Peyer's patch (tissue), 4 donors: ENCODE results near the gene QPCT. TPM values are rescaled to one million over a fixed set of nuclear protein-coding genes. Genes with fewer than 3 reads are reported as not detected.

Experiments used
- DNase-seq, 3 donors: peaks; one replicate each; pipeline ENCODE4 v3.0.0-alpha.2; 2017 to 2019
- H3K27ac ChIP-seq, 4 donors: fragments of 200-600 bp; sonication (generic); one replicate each; pipeline ENCODE4 v1.5.1; 2016 to 2019
- H3K27me3 ChIP-seq, 2 donors: fragments of 200-600 bp; sonication (generic); one replicate each; pipeline ENCODE4 v1.5.1; 2019
- H3K36me3 ChIP-seq, 3 donors: fragments of 200-600 bp; sonication (generic); one replicate each; pipeline ENCODE4 v1.5.1; 2016 to 2019
- H3K4me1 ChIP-seq, 4 donors: fragments of 200-600 bp; sonication (generic); one replicate each; pipeline ENCODE4 v1.5.1; 2016 to 2019
- H3K4me3 ChIP-seq, 4 donors: fragments of 200-600 bp; sonication (generic); 1 replicate in 3 of 4; 2 replicates in 1 of 4; pipeline ENCODE4 v1.5.1; 2016 to 2019; ENCODE audit warnings: mild to moderate bottlenecking in 1 of 4
- H3K9me3 ChIP-seq, 4 donors: fragments of 200-600 bp; sonication (generic); one replicate each; pipeline ENCODE4 v1.5.1; 2016 to 2019; ENCODE audit warnings: mild to moderate bottlenecking in 1 of 4
- POLR2A ChIP-seq, 2 donors: fragments of 450-650 bp; IDR thresholded peaks; one replicate each; pipeline ENCODE4 v1.5.1; 2017; ENCODE audit warnings: antibody characterized with exemption in 2 of 2, mild to moderate bottlenecking in 2 of 2, moderate library complexity in 2 of 2
- total RNA-seq, 4 donors: library from RNA; depleted of rRNA; stranded (reverse); fragments of >200 nt; gene quantifications; one replicate each; pipeline ENCODE4 v1.1.0, GENCODE V29; 2016
- TF ChIP-seq, protein P1 (sequence below), 6 experiments: fragments of 450-650 bp in 4 of 6; fragments of 200-600 bp in 2 of 6; sonication (generic) in 1 of 6; IDR thresholded peaks; one replicate each; pipeline ENCODE4 v1.5.1; 2017 to 2019; ENCODE audit warnings: antibody characterized with exemption in 6 of 6, mild to moderate bottlenecking in 3 of 6, moderate library complexity in 1 of 6

QPCT gene
- total RNA-seq, 4 donors from 2014 or later: 0.66 to 1.6 (median 0.88) TPM; not detected in 1

DNA sequence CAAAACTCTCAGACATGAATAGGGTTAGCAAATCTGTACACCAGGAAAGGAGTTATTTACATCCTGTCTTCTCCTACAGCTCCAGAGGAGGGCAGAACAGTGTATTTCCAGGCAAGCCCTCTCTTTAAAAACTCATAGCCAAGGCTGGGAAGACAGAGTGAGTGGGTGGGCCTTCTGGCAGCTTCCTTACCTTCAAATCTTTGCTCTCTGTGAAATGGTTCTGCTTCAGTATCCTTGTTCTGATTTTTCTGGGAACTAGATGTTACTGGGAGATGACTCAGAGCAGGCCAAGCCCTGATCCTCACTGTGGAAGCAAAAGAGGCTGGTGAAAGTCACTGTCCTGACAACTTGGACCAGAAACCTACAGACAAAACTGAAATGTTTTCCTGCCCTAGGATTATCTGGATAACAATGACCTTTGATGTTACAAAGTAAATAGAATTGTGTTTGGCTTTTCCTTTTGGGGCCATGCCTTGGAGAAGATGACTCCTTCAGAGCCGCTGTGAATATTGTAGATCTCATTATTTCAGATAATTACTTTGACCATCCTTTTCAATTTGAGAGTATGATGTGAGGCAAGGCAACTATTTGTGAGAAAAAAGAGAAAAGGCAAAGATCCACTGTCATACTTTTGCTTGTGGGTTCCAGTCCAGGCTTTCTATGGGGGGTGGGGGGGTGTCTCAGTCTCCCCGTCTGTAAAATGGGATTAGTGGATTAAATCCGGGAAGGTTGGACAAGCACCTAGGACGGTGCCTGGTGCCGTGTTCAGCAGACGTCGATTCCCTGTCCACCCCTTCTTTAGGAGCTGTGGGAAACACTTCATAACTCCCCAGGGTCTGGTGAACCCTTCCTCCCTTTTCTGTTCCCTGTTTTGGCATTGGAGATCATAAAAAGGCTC is 644 bp upstream of the QPCT start:
- Histone ChIP-seq H3K36me3 (no peaks in the 10 kb centered on the region), H3K27me3 (no peaks in the 10 kb centered on the region), H3K9me3 (no peaks in the 10 kb centered on the region), H3K4me1 (peaks cover 0 to 8% (median 0%) of the 10 kb centered on the region in 4 donors), H3K4me3 (peak overlapping the region; percentile 56 to 83 (median 68)), H3K27ac (peak overlapping the region in 3 of 4 donors; percentile 10 to 67 (median 39))
- no peak for TF ChIP-seq POLR2A (IDR thresholded peaks at IDR 0.05)
- TF ChIP-seq, protein P1, sequence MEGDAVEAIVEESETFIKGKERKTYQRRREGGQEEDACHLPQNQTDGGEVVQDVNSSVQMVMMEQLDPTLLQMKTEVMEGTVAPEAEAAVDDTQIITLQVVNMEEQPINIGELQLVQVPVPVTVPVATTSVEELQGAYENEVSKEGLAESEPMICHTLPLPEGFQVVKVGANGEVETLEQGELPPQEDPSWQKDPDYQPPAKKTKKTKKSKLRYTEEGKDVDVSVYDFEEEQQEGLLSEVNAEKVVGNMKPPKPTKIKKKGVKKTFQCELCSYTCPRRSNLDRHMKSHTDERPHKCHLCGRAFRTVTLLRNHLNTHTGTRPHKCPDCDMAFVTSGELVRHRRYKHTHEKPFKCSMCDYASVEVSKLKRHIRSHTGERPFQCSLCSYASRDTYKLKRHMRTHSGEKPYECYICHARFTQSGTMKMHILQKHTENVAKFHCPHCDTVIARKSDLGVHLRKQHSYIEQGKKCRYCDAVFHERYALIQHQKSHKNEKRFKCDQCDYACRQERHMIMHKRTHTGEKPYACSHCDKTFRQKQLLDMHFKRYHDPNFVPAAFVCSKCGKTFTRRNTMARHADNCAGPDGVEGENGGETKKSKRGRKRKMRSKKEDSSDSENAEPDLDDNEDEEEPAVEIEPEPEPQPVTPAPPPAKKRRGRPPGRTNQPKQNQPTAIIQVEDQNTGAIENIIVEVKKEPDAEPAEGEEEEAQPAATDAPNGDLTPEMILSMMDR (IDR thresholded peaks at IDR 0.05): peak in 2 of 6 experiments; percentile 11 to 19
- no peak for DNase-seq

DNA sequence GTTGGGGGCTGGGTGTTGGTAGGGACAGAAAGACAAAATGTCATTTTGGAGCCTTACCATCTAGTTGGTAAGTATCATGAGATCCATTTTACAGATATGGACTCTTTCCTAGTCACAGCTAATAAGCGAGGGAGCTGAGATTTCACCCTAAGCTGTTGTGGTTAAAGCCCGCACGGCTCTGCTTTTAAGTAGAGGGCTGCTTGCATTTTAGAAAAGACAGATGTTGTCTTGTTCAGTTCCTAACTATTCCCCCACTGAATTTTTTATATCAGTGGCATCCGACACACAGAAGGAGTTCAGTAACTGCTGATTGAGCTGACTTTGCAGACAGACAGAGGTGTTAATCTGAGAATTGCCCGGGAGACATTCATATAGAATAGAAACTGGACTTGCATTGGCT is 3.7 kb downstream of the QPCT start:
- no peak for DNase-seq
- peaks cover 0 to 17% (median 0%) of the 10 kb centered on the region in 4 donors for H3K4me1 ChIP-seq
- H3K27me3 ChIP-seq: no peaks in the 10 kb centered on the region
- no peaks in the 10 kb centered on the region for H3K9me3 ChIP-seq
- no peaks in the 10 kb centered on the region for H3K36me3 ChIP-seq
- TF ChIP-seq, protein P1 (IDR thresholded peaks at IDR 0.05): no peak
- no peak for TF ChIP-seq POLR2A (IDR thresholded peaks at IDR 0.05)
- no peak overlapping the region for H3K4me3 ChIP-seq
- no peak overlapping the region for H3K27ac ChIP-seq

DNA sequence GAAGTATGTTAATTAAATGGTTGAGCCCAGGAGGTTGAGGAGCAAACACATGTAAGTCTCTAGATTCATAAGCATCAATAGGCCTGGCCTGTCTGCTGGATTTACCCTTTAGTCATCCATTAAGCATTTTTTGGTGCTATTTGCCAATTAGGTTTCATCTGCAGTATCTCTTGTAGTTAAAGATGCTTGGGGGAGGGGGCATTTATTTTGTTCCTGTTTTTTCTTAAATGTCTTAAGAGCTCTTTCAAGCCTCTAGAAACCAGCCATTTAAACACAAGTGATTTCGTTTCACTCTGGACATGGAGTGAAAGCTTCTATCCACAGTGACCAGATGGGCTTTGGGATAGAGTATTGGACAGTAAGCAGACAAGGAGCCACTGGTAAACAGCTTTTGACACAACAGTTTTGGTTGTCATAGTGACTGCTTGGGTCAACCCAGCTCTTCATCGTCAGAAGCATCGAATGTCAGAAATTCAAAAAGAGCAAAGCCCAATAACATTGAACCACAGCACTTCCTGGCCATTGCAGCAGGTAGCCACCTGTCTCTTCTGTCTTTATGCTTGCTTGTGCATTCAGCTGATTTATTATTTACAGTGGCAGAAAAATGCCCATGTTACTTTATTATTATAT is 4.9 kb downstream of the QPCT start:
- no peaks in the 10 kb centered on the region for H3K36me3 ChIP-seq
- no peak overlapping the region for H3K4me3 ChIP-seq
- H3K27ac ChIP-seq: peak overlapping the region in 1 of 4 donors; percentile 28
- TF ChIP-seq, protein P1 (IDR thresholded peaks at IDR 0.05): no peak
- TF ChIP-seq POLR2A (IDR thresholded peaks at IDR 0.05): no peak
- no peaks in the 10 kb centered on the region for H3K27me3 ChIP-seq
- no peak for DNase-seq
- H3K9me3 ChIP-seq: no peaks in the 10 kb centered on the region
- H3K4me1 ChIP-seq: peaks cover 0 to 15% (median 0%) of the 10 kb centered on the region in 4 donors

DNA sequence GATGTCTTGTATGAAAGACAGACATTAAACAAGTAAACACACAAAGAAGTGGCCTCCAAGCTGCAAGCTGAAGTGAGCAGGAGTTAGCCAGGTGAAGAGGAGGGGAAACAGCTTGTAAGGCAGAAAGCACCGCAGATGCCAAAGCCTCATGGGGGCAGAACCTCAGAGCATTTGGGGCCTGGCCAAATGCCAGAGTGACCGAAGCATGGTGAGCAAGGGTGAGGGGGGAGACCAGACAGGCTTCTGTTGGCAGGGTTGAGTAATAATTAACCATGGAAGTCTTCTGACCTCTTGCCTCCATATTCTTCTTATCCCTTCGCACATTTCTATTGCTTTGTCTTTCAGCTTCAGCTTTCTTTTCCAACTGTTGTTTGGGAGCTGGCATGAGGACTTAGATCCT is 5.6 kb downstream of the QPCT start:
- no peaks in the 10 kb centered on the region for H3K36me3 ChIP-seq
- H3K4me3 ChIP-seq: no peak overlapping the region
- H3K27me3 ChIP-seq: no peaks in the 10 kb centered on the region
- H3K27ac ChIP-seq: peak overlapping the region in 1 of 4 donors; percentile 28
- peaks cover 0 to 9% (median 0%) of the 10 kb centered on the region in 4 donors for H3K4me1 ChIP-seq
- peak in 2 of 3 donors; percentile 35 to 71 for DNase-seq
- no peak for TF ChIP-seq POLR2A (IDR thresholded peaks at IDR 0.05)
- TF ChIP-seq, protein P1 (IDR thresholded peaks at IDR 0.05): no peak
- no peaks in the 10 kb centered on the region for H3K9me3 ChIP-seq

DNA sequence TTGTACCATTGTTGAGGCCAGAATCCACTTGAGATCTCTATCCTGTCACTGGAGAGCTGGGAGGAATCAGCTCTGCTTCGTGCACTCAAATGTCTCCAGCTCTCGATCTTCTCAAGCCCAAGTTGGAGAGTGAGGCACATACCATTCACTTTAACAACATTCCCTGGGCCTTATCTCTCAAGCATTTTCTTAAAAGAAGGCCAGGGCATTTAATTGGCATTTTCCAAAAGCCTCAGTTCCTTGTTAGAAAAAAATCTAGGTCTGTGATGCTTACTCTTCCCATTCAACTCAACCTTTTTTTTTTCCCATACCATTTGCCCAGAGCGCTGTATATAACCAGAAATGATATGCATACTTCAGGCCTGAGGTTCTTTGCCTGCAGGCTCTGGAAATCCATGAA is 10.1 kb downstream of the QPCT start:
- H3K9me3 ChIP-seq: no peaks in the 10 kb centered on the region
- no peaks in the 10 kb centered on the region for H3K27me3 ChIP-seq
- no peaks in the 10 kb centered on the region for H3K36me3 ChIP-seq
- peaks cover 0 to 4% (median 0%) of the 10 kb centered on the region in 4 donors for H3K4me1 ChIP-seq
- H3K4me3 ChIP-seq: no peak overlapping the region
- TF ChIP-seq, protein P1 (IDR thresholded peaks at IDR 0.05): no peak
- TF ChIP-seq POLR2A (IDR thresholded peaks at IDR 0.05): no peak
- H3K27ac ChIP-seq: no peak overlapping the region
- no peak for DNase-seq
